ENCODE results near the gene RELA.

The RELA gene

GRCh38 chr11:65634440-65634839 lies 28.3 kb downstream of the RELA start:
- Histone ChIP-seq H3K4me3 (replicated peaks; ENCODE audit: insufficient read depth, low read length) (no peak overlapping the region), H3K27ac (replicated peaks) (no peak overlapping the region), H3K27me3 (ENCODE audit: insufficient read depth, poor library complexity, severe bottlenecking) (no peaks in the 10 kb centered on the region)
- DNase-seq (ENCODE audit: low read depth in 1 of 2, low spot score in 1 of 2), result no peak
- TF ChIP-seq REST (IDR thresholded peaks at IDR 0.05; ENCODE audit: insufficient replicate concordance, low read depth), result no peak
- no peak for TF ChIP-seq POLR2AphosphoS5 (IDR thresholded peaks at IDR 0.05; ENCODE audit: low read depth)
- no peak for TF ChIP-seq CTCF (IDR thresholded peaks at IDR 0.05; ENCODE audit: insufficient read depth, low read length)
- no peak for TF ChIP-seq GABPA (IDR thresholded peaks at IDR 0.05; ENCODE audit: low read depth)
- no peak for TF ChIP-seq SPI1 (IDR thresholded peaks at IDR 0.05; ENCODE audit: borderline replicate concordance, low read depth)

GRCh38 chr11:65634109-65634436 lies 28.6 kb downstream of the RELA start:
- H3K27ac ChIP-seq (replicated peaks), result no peak overlapping the region
- no peaks in the 10 kb centered on the region for H3K27me3 ChIP-seq (ENCODE audit: insufficient read depth, poor library complexity, severe bottlenecking)
- no peak for DNase-seq (ENCODE audit: low read depth in 1 of 2, low spot score in 1 of 2)
- H3K4me3 ChIP-seq (replicated peaks; ENCODE audit: insufficient read depth, low read length), result no peak overlapping the region
- TF ChIP-seq CTCF (IDR thresholded peaks at IDR 0.05; ENCODE audit: insufficient read depth, low read length), result no peak
- TF ChIP-seq POLR2AphosphoS5 (IDR thresholded peaks at IDR 0.05; ENCODE audit: low read depth), result no peak
- no peak for TF ChIP-seq GABPA (IDR thresholded peaks at IDR 0.05; ENCODE audit: low read depth)
- TF ChIP-seq REST (IDR thresholded peaks at IDR 0.05; ENCODE audit: insufficient replicate concordance, low read depth), result no peak
- no peak for TF ChIP-seq SPI1 (IDR thresholded peaks at IDR 0.05; ENCODE audit: borderline replicate concordance, low read depth)

GRCh38 chr11:65633390-65634108 lies 29.2 kb downstream of the RELA start:
- TF ChIP-seq SPI1 (IDR thresholded peaks at IDR 0.05; ENCODE audit: borderline replicate concordance, low read depth) (no peak), GABPA (IDR thresholded peaks at IDR 0.05; ENCODE audit: low read depth) (no peak), POLR2AphosphoS5 (IDR thresholded peaks at IDR 0.05; ENCODE audit: low read depth) (no peak), REST (IDR thresholded peaks at IDR 0.05; ENCODE audit: insufficient replicate concordance, low read depth) (no peak), CTCF (IDR thresholded peaks at IDR 0.05; ENCODE audit: insufficient read depth, low read length) (no peak)
- no peak for DNase-seq (ENCODE audit: low read depth in 1 of 2, low spot score in 1 of 2)
- no peak overlapping the region for H3K4me3 ChIP-seq (replicated peaks; ENCODE audit: insufficient read depth, low read length)
- H3K27ac ChIP-seq (replicated peaks), result no peak overlapping the region
- no peaks in the 10 kb centered on the region for H3K27me3 ChIP-seq (ENCODE audit: insufficient read depth, poor library complexity, severe bottlenecking)

Data from HL-60 (cell line).